ENCODE results near the gene TFEB. TPM values are rescaled to one million over a fixed set of nuclear protein-coding genes. Genes with fewer than 3 reads are reported as not detected.

TFEB gene
- total RNA-seq, 1 experiment from 2014 or later: 7.3 TPM

- H4K20me1 ChIP-seq (ENCODE audit: insufficient read depth): no peaks in the 10 kb centered on the region
- H3K36me3 ChIP-seq (ENCODE audit: low read depth): no peaks in the 10 kb centered on the region
- BruUV-seq (replicated peaks): no TSS peak
- H3K4me2 ChIP-seq: no peak overlapping the region
- H3K9me2 ChIP-seq (ENCODE audit: insufficient read depth): no peaks in the 10 kb centered on the region
- H3F3A ChIP-seq (ENCODE audit: insufficient read depth, low read depth): peaks cover 16% of the 10 kb centered on the region; the same call in 1 of the 2 replicates
- CTCF ChIA-PET: interaction anchor here (0.6 kb wide), 1 partner anchor 41 kb away, joined by 4 read pairs; no protein-coding TSS in a partner anchor
- no peak overlapping the region for H3K27ac ChIP-seq
- H2AFZ ChIP-seq: no peak overlapping the region
- intact Hi-C loops (cut with micrococcal nuclease; ENCODE audit: unreplicated experiment): no loop called here
- peaks cover 18% of the 10 kb centered on the region for H3K4me1 ChIP-seq (replicated peaks; ENCODE audit: insufficient read depth)
- no peak for DNase-seq
- H3K4me3 ChIP-seq: no peak overlapping the region
- TF ChIP-seq EZH2 (IDR thresholded peaks at IDR 0.05; ENCODE audit: low read depth) (no peak), CTCF (conservative IDR thresholded peaks at IDR 0.05) (no peak)
- no peaks in the 10 kb centered on the region for H3K27me3 ChIP-seq (ENCODE audit: insufficient read depth, low read depth)
- no peaks in the 10 kb centered on the region for H3K79me2 ChIP-seq (ENCODE audit: low read depth)
- no peaks in the 10 kb centered on the region for H3K9me3 ChIP-seq (ENCODE audit: insufficient read depth, low read depth)
- POLR2A ChIA-PET (ENCODE audit: unreplicated experiment): no interaction called here
Measured at GRCh38 chr6:41777551-41778285, 42.3 kb upstream of the TFEB start.

DNA sequence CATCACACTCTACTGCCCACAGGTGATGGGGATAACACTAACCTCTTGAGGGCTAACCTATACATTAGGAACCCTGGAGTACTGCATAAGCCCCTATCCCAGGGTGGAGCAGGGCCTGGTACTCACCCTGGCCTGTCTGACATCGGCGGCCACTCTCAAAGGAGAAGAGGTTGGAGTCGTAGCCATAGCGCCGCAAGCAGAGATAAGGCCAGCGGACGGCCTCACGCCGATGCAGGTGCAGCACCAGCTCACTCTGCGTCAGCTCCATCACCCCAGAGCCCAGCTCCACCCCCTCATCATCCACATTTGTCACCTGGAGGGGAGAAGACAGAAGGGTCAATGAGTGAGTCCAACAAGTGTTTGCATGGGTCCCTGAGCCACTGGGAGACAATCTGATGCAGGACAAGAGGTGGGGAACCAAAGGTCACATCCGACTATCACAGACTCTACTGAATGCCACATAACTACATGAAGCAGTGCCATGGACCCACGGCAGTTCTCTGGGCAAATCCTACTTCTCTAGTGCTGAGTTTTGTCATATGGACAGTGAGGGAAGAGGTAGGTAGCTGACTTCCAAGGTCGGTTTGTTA is 40.0 kb upstream of the TFEB start:
- no peak overlapping the region for H3K4me3 ChIP-seq
- TF ChIP-seq EZH2 (IDR thresholded peaks at IDR 0.05; ENCODE audit: low read depth) (no peak), CTCF (conservative IDR thresholded peaks at IDR 0.05) (no peak)
- POLR2A ChIA-PET (ENCODE audit: unreplicated experiment): no interaction called here
- H3K79me2 ChIP-seq (ENCODE audit: low read depth): no peaks in the 10 kb centered on the region
- CTCF ChIA-PET: interaction anchor here (0.9 kb wide), 1 partner anchor 39 kb away, joined by 21 read pairs; no protein-coding TSS in a partner anchor
- no peak overlapping the region for H3K27ac ChIP-seq
- H3K4me1 ChIP-seq (replicated peaks; ENCODE audit: insufficient read depth): peaks cover 7% of the 10 kb centered on the region; the same call in 1 of the 2 replicates
- H3K27me3 ChIP-seq (ENCODE audit: insufficient read depth, low read depth): no peaks in the 10 kb centered on the region
- intact Hi-C loops (cut with micrococcal nuclease; ENCODE audit: unreplicated experiment): no loop called here
- no peak for DNase-seq
- H4K20me1 ChIP-seq (ENCODE audit: insufficient read depth): no peaks in the 10 kb centered on the region
- no peak overlapping the region for H3K4me2 ChIP-seq
- no TSS peak for BruUV-seq (replicated peaks)
- no peaks in the 10 kb centered on the region for H3K9me2 ChIP-seq (ENCODE audit: insufficient read depth)
- no peak overlapping the region for H2AFZ ChIP-seq
- no peaks in the 10 kb centered on the region for H3K36me3 ChIP-seq (ENCODE audit: low read depth)
- H3F3A ChIP-seq (ENCODE audit: insufficient read depth, low read depth): 0 out of 2 replicates have a peak, but pooled peaks cover 3% of the 10 kb centered on the region
- no peaks in the 10 kb centered on the region for H3K9me3 ChIP-seq (ENCODE audit: insufficient read depth, low read depth)

DNA sequence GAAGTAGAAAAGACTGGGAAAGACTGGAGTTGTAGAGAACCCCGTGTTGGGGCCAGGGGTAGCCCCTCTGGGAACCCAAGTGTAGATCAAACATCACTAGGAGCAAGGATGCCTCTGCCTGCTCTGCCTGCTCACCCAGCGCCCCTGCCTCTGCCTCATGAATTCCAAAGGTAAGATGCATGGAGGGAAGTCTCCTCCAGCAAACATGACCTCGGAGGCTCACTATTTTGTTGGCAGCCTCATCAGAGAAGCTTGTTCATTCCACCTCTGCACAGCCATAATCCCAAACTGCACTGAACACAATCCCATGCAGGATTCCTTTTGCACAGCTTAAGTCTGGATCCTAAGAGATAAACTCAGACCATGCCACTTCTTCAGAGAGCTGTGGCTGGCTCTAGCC is 39.4 kb upstream of the TFEB start:
- Histone ChIP-seq H3K27ac (no peak overlapping the region), H3K36me3 (ENCODE audit: low read depth) (no peaks in the 10 kb centered on the region), H3K4me1 (replicated peaks; ENCODE audit: insufficient read depth) (peaks cover 7% of the 10 kb centered on the region; the same call in 1 of the 2 replicates), H3K4me3 (no peak overlapping the region), H3K9me2 (ENCODE audit: insufficient read depth) (no peaks in the 10 kb centered on the region), H3K79me2 (ENCODE audit: low read depth) (no peaks in the 10 kb centered on the region), H3K9me3 (ENCODE audit: insufficient read depth, low read depth) (no peaks in the 10 kb centered on the region), H3K27me3 (ENCODE audit: insufficient read depth, low read depth) (no peaks in the 10 kb centered on the region), H3K4me2 (no peak overlapping the region), H4K20me1 (ENCODE audit: insufficient read depth) (no peaks in the 10 kb centered on the region), H2AFZ (no peak overlapping the region), H3F3A (ENCODE audit: insufficient read depth, low read depth) (0 out of 2 replicates have a peak, but pooled peaks cover 3% of the 10 kb centered on the region)
- no TSS peak for BruUV-seq (replicated peaks)
- ChIA-PET CTCF (interaction anchor here (0.9 kb wide), 1 partner anchor 38 kb away, joined by 21 read pairs; no protein-coding TSS in a partner anchor), POLR2A (ENCODE audit: unreplicated experiment) (interaction anchor here (0.5 to 0.7 kb wide), 2 partner anchors 9 to 14 kb away, joined by 3 read pairs; no protein-coding TSS in a partner anchor)
- no peak for TF ChIP-seq CTCF (conservative IDR thresholded peaks at IDR 0.05)
- TF ChIP-seq EZH2 (IDR thresholded peaks at IDR 0.05; ENCODE audit: low read depth): no peak
- DNase-seq: no peak
- intact Hi-C loops (cut with micrococcal nuclease; ENCODE audit: unreplicated experiment): no loop called here
